Hematopoietic multipotent progenitor cell treated with erythropoietin and hydrocortisone succinate and interleukin-3 and kit ligand, for 6 days (in vitro differentiated cells): ENCODE results near the gene NUP205.
"Not testable (repeated sequence)": the region's sequence is repeated elsewhere in the genome, so short reads cannot be mapped to it uniquely, and the experiment has no call there.

Experiments used
- DNase-seq: peaks from one replicate; pipeline ENCODE4 v3.0.0-alpha.2; 2015

The NUP205 gene

DNA sequence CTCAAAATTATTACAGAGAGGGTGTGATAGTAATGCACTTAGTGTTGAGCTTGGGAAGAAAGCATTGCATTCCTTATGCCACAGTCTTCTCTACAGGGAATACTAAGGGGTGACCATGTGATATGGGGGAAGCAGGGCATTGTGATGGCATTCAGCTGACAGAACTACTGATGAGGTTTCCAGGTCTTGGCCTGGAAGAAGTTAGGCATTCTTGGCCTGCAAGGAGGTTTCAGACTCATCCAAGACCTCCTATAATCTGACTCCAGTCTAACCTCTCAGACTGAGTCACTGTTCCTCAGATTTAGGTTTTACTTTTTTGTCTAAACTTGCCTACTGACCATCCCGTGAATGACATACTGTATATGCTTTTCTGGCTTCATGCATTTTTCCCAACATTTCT is 112.5 kb downstream of the NUP205 start:
- no peak for DNase-seq

DNA sequence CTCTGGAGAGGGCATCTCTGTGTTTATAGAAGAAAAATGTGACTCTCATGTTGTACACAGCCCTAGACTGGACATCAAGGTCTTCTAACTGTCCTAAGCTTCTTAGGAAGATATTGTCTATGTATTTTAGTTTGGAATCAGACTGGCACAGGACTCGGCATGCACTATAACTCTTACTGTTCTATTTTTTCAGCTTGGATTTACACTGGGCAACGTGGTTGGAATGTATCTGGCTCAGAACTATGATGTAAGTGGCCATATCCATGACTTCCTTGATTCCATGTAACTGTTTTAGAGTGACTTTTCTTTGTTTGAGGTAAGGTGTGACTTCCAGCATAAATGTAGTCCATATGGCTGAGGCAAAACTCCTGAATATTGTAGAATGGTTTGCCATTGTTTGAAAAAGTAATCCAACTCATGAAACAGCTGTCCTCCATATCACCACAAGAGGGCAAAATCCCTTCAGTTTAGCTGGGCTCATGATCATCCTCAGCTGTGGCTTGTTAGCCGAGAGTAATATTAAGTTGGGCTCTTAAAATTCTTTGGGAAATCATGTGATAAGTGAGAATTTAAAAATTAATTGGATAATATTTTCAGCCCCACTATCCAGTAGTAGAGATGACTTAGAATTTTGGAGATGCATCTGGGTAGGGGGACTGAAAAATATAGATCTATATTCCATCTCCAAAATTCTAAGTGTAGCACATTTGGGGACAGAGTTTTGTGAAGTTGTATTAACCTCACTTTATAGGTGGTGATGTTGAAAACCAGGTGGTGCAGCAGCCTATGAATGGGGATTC is 115.0 kb downstream of the NUP205 start:
- peak; percentile 87 for DNase-seq

DNA sequence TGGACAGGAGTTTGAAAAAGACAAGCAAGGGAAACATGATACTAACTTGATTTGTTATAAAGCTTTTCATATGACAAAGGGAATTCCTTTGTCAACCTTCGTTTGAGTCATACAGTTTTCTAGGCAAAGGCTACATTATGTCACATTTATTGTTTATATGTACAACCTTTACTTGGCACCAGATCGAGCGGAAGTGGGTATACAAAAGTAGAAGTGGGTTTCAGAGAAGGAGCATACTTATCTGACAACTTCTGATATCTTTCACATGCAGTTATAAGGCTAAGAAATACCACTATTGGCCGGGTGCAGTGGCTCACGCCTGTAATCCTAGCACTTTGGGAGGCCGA is 115.6 kb downstream of the NUP205 start:
- peak; percentile 72 for DNase-seq

DNA sequence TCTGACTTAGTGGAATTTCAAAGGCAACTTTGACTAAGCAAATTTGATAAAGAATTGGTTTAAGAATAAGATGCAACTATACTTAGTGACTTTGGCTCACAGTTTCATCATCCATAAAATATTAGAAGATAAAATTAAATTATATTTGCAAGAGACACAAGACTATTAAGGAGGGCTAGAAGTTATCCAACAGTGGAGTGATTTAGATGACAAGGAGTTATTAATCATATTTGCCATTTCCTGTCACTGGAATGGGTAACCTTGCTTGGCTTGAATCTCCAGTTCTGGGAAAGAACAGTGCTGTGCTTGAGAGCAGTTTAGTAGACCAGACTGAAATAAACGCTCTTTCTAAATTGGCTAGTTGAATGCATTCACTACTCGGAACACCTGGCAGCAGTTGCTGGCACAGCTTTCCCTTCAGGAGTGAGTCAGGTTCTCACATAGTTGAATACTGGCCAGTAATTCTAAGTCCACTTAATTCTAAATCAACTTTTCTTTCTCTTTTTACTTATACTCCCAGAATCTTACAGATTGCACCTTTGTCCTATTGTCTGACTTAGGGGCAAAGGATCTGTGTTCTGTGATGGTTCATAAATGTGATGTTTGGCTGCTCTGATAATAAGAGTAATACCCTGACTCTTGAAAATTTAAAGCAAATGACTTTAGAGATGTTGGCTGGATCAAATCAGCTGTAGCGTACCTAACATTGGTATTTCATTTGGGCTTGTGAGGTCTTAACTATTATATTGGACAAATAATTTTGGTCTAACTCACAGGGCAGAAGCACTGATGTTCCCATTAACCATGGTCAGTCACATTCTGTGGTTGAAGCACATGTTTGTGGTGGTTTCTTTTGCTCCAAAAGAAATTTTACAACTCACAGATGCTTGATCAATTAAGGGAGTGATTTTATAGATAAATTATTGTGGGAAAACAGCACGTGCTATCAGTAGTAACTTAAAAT is 121.2 kb downstream of the NUP205 start:
- DNase-seq, result no peak

DNA sequence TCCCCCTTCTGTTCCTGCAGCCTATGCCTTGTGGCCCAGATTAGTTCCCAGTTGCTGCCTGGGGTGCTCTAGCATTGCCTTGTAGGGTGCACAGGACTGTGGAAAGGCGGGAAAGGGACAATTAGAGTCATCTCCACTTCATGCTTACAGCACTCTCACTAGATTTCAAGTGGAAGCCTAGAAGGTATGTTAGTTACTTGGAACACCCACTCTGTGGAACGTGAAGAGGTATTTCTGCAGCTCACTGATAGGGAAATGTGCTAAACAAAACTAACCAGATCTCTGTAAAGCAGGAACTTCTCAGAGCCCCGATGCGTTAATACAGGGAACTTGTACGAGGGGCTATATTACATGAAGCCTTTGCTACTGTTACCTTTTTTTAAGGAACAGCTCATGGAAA is 124.0 kb downstream of the NUP205 start:
- peak; percentile 46 for DNase-seq

DNA sequence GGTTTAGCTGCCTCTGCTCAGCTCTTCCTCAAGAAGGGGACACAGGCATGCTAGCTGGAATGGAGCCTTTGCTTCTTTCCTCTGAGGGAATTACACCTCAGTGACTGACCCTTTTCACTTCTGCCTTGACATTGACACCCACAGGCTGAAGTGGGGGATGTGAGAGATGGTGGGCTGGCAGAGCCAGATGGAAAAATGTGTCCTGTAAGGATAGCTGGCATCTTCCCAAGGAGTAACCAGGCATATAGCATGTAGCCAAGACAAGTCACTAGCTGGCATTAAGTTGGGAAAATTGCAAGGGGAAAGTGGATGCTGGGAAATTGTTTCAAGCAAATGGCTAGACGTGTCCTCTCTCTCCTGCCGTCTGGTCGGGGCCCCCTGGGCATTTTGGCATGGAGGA is 124.5 kb downstream of the NUP205 start:
- DNase-seq, result no peak

DNA sequence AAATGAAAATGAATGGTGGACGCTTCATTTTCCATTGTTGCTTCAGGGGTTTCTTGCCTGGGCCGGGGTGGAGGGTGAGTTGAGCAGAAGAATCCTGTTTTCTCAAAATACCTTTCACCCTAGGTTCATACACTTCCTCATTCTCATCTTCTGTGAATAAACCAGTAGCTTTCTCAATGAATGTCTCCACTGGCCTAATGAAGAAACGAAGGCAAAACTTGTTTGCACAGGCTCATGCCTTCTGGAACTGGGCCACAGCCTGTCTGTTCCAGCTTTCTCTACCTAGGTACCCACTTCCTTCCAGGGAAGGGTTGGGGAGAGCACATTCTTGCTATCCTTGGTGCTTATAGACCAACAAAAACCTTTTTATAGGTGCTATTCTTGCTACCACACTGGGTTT is 125.9 kb downstream of the NUP205 start:
- no peak for DNase-seq

DNA sequence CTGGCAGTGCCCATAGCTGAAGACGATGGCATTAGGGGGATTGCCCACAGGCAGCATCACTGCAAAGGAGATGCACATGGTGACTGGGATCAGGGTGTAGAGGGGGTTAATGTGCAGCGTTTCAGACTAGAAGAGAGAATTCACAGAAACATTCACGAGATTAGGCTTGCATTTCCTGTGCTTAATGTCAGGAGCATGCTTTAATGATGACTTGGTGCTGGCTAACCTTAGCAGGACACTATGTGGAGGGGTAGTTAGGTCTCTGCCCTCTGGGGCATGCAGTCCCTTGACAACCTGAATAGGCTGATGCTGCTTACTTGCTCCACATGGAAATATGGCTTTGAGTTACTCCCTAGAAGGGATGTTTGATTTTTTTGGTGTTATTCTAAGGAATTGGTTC is 126.4 kb downstream of the NUP205 start:
- no peak for DNase-seq

DNA sequence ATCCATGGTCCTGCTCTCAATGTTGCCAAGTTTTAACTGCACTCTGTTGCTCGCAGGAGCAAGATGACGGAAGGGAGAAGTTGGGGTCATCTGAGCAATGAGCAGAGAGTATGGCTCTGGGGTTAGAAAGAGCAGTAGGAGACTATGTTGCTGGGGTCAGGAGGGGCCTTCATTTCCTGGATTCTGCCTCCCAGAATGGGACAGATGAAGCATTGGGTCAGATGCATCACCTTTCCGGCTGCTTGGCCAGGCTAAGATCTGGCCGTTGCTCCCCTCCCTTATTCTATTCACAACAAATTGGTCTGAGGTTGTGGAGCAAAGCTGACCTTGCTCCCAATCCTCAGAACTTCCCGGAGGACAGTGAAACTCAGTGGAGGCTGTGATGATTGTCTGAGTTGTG is 127.0 kb downstream of the NUP205 start:
- DNase-seq, result no peak

DNA sequence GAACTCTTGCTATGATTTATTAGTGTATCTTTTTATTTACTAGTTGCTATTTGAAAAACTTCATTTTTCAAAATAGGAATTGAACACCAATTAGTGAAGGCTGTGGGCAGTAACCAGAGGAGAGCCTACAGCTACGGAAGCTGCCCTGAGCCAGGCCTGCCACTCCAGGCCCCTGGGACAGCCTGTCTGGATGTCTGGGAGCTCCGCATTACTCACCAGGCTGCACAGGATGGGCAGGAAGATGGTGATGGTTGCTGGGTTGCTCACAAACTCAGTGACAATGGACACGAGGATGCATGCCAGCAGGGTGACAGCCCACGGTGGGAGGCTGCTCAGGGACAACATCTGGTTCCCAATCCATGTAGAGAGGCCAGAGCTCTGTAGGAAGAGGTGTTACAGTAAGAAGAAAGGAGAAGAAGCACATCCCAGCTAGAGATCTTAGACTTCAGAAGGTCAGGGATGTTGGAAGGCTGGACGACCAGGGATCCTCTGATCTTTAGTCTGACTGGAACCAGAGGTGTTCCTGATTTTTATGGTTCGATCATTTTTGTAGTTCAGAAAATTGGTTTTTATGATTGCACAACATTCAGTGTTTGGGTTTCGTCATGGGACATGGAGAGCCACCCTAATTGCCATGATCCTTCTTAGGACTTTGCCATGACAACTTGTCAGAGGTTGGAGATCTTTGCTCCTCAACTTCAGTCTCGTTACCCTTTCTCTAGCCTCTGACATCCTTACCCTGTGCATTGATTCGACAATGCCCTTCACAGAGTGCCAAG is 127.8 kb downstream of the NUP205 start:
- no peak for DNase-seq

DNA sequence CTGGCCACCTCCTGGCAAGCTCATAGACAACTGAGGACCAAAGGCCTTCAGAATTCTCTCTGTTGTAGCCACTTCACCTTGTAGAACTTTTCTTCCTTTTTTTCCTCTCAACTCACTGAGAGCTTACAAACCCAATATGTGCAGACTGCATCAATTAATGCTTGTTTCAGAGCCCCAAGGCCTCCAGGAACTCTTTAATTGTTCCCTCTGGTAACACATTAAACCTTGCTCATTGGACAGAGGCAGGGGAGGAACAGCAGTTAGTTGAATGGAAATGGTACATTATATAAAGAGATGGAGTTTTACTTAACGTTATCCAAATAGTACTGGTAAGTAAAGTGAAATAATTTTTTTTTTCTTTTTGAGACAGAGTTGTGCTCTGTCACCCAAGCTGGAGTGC is 129.7 kb downstream of the NUP205 start:
- DNase-seq, result no peak

DNA sequence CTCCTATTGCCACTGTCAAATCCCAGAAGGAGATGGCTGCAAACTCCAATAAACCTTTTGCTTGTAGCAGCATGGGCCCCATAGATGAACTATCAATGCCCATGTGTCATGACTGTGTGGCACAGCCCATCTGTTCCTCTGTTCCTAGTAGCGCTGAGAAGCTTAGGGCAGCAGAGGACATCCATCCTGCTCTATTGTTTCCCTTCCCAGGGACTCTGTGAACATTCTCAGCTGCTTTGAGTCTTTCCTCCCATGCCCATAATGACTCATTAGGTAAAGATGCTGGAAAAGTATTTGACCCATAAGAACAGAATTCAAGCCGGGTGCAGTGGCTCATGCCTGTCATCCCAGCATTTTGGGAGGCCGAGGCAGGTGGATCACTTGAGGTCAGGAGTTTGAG is 132.8 kb downstream of the NUP205 start:
- DNase-seq, result no peak

DNA sequence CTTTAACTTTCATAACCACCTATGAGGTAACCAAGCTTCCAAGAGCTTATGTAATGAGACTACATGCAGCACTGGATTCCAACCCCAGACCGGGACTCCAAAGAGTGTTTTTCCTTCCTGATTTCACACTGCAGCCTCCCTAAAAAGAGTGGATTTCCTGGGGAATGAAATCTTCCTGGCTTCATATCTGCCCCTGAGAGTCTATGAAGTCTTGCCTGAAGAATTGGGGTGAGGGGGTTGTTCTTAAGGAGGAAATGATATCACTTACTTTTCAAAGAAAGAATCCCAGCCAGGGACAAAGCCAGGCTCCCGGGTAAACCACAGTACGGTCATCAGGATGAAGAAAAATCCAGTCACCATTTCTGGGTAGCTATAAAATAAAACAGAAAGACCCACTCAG is 134.3 kb downstream of the NUP205 start:
- no peak for DNase-seq

DNA sequence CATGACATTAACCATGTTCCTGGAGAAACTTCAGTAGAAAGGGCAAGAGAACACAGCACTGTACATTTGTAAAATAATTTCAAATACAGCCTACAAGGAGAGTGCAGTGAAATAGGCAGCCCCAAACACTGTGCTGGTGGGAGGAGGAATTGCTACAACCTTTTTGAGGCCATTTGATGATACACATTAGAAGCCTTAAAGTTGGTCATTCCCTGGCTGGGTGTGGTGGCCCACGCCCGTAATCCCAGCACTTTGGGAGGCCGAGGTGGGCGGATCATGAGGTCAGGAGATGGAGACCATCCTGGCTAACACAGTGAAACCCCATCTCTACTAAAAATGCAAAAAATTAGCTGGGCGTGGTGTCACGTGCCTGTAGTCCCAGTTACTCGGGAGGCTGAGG is 134.9 kb downstream of the NUP205 start:
- DNase-seq, result not testable (repeated sequence)

DNA sequence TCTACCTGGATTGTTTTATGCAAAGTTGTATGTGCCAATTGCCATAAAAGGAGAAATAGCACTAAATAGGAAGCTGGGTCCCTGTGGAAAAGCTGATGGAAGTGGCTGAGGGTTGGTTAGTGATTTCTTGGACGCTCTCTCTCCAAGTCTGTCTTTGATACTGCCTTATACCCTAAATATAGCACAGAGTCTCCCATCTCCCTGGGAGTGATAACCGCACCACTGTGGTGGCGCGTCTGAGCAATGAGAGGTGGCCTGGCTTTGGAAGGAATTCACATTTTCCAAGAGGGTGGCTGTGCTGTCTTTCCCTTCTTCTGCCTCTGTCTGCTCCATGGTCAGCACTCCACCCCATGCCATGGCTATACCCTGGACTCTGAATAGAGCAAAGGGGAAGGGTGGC is 135.8 kb downstream of the NUP205 start:
- DNase-seq, result no peak

DNA sequence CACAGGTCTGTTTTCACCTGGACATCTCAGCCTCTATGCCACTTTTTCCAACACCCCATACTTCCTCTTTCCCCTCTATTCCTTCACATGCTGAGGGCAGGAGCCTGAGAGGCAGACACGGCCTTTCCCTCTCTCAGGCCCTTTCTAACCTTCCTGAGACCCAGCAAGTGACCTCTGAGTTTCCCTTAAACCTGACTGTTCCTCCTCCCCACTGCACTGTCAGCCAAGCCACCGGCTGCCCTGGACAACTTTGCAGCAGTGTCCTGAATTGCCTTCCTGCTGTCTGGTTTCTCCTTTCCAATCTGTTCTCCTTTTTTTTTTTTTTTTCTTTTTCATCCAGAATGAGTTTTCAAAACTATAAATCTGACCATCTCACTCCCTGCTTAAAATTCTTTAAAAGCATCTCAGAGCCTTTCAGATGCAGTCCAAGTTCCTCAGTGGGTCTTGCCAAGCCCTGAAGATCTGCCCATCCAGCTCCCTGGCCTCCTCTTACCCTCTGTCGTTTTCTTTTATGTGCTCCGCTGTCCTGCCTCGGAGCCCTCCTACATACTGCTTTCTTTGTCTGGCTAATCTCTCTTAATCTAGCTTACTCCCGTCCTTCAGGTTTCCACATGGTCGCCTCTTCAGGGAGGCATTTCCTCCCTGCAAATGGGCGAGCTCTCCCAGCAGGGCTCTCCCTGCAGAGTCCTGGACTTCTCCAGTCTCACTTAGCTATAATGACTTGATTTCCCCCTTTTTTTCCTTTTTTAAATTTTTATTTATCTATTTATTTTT is 139.7 kb downstream of the NUP205 start:
- DNase-seq, result no peak
